HUDEP-2 (cell line): Measurements from ENCODE around the gene GRAMD4.

Experiments used
- DNase-seq, 76 experiments: peaks; one replicate each; lab custom pipeline; 2025; ENCODE audit not compliant: unreplicated experiment in 76 of 76; lab: John Stamatoyannopoulos, UW

Gene GRAMD4

GRCh38 chr22:46581538-46582244 lies 38.5 kb upstream of the GRAMD4 start:
- peak in 1 of 76 experiments; percentile 15 for DNase-seq

- DNase-seq: no peak
Measured at GRCh38 chr22:46582281-46582933, 37.8 kb upstream of the GRAMD4 start.

GRCh38 chr22:46583571-46583970 lies 36.6 kb upstream of the GRAMD4 start:
- DNase-seq: no peak

DNA sequence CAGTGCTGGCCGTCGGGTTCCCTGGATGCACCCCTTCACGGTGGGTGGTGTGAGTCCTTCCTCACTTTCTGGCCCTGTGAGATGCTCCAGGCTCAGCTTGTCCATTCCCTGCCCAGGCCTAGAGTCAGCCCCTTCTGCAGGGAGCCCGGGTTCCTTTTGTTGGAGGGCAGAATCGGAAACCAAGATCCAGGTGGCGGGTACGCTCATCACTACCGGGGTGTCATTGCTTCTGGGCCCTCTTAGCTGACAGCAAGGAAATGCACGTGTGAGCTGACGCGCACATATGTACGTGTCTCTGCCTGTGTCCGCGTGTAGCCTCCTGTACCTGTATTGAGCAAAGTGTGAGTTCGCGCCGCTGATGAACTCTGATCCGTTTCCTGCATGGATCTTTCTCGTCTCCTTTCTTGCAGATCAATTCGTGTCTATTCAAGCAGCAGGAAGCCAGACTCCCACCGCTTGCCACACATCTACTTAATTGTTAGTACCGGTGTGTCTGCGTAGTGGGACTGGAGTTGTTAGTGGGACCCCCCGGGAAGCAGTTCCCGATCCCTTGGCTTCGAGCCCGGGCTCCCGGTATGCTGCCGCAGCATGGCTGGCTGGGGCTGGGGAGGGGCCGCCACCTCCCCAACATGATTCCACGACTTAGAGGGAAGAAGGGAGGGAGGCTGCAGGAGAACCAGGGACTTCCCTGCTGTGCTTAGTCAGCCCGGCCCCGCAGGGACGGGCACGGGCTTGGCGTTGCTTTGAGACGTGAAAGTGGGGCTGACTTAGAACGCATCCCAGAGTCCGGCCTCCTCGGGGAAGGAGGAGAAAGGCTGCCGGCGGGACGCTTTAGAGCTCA lies 35.9 kb upstream of the GRAMD4 start:
- DNase-seq: no peak

DNA sequence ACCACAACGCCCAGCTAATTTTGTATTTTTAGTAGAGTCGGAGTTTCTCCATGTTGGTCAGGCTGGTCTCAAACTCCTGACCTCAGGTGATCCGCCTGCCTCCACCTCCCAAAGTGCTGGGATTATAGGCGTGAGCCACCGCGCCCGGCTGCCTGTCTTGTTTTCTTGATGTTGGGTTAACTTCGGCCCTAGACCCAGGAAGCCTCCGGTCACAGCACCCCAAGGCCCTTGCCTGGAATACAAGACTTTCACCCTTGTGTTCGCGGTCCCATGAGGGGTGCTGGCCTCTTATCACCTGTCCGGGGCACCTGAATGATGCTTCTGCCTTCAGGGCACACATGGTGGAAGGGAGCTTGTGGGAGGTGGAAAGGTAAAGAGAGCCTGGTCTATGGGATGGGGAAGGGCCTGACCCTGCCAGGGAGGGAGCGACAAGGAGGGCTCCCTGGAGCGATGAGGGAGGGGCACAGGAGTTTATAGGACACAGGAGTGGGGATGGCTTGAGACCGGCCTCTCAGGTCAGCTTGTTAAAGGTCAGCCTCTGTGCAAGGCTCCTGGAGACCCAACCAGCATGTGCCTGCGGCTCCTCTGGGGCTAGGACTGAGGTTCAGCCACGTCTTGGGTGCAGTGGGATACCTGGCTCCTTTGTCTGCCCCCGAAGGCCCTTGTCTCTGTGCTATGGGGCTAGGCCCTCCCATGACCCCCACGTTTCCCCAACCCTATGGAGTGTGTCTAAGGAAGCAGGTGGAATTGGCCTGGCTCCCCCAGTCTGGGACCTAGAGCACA lies 34.7 kb upstream of the GRAMD4 start:
- DNase-seq: no peak

DNA sequence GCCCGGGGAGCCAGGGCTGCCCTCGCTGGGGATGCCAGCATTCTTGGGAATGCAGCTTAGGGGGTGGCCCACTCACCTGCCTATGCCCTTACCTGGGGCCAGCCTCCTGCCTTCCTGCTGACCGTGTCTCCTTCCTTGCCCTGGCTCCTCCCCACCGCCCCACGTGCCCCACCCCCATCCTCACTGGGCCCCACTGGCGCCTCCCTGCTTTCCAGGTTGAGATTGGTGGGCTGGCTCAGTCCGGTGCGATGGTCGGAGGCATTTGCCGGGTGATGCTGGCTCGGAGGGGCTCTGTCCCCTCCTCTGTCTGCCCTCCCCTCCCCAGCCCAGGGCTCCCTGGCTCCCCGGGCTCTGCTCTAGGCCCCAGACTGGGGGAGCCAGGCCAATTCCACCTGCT lies 34.1 kb upstream of the GRAMD4 start:
- DNase-seq: no peak

GRCh38 chr22:46586531-46587011 lies 33.6 kb upstream of the GRAMD4 start:
- no peak for DNase-seq

- DNase-seq: no peak
Measured at GRCh38 chr22:46587061-46587460, 33.1 kb upstream of the GRAMD4 start.

DNA sequence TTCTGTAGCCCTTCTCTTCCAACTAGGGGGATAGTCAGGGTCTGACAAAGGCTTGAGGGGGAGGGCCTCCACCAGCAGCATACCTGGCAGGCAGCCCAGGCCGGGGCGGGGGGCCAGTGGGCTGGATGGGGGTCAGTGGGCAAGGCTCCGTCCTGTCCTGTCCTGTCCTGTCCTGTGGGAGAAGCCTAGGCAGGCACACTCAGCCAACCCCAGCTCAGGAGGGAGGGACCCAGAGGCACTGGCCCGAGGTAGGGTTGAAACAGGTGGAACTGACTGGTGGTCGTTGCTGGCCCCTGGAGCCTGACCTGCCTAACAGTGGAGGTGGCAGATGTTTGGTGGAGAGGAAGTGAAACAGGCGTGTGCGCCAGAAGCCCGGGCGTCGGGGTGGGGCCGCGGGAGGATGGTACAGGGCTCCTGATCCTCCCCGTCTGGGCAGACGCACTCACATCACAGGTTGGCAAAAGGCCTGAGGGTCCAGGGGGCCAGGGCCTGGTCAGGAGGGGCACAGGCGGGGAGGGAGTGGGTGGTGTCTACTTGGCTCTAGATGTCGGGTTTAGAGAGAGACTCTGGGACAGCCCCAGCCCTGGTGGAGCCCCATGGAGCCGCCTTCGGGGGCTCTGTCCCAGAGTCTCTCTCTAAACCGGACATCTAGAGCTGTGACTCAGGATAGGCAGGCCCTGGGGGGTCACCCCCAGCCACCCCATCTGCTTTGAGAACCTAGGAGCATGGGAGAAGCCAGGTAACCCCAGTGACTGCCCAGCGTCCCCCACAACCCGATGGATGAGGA lies 32.5 kb upstream of the GRAMD4 start:
- DNase-seq: peak in 44 of 76 experiments; percentile 18 to 66 (median 38)

DNA sequence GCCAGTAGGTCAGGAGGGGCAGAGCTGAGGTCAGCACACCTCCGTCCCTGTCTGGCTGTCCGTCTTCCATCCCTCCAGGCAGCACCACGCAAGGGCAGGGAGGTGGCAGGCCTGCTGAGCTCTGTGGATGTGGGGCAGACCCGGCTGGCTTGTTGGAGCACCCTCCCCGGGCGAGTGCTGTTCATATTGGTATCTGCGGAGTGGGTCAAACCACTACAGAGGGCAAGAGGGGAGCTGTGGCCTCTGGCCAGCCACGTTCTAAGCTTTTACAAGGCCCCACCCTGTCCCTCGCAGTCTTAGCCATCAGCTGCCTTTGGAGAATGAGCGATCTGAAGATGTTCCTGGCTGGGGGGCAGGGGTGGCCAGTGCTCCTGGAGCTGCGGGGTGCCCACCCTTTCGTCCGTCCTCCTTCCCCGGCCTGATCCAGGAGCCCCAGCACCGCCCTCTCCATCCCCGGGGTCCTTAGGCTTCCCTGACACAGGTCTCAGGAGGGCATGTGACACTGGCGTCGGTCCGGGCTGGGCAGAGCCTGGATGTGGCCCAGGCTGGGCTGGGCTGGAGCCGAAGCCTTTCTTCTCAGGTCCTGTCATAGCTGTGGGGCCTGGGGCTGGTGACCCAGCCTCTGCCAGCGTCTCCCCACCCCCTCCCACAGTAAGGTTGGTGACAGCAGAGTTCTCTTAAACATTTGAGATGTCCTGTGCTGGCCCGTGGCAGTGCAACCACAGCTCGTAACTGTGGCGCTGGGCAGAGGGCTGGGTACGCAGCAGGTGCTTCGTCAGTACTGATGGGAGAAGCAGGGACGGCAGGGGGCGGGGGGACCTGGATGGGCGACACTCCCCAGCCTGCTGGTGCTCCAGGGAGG lies 31.7 kb upstream of the GRAMD4 start:
- peak in 74 of 76 experiments; percentile 51 to 92 (median 78) for DNase-seq

DNA sequence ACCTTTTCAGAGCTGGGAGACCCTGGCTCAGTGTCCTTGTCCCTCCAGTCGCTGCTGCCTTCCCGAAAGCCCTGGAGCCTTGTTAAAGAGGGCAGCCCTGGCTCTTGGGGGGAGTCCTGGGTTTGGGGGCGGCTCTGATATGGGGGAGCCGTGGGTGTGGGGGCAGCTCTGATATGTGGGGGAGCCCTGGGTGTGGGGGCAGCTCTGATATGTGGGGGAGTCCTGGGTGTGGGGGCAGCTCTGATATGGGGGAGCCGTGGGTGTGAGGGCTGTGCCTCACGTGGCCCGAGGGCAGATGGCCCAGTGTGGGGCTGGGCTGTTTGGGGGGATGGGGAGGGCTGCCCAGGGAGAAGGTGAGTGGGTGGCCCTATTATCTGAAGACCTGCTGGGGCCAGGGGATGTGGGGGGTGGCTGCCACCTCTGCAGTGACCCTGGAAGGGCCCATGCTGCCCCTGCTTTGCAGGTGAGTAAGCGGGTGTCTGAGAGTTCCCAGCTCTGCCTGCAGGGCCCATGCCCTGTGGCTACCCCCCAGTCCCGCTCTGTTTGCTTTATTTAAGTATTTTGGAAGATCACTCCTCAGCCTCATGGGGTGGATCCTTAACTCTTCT lies 30.9 kb upstream of the GRAMD4 start:
- peak in 50 of 76 experiments; percentile 24 to 80 (median 52) for DNase-seq

GRCh38 chr22:46589871-46590271 lies 30.3 kb upstream of the GRAMD4 start:
- peak in 14 of 76 experiments; percentile 39 to 69 (median 58) for DNase-seq

GRCh38 chr22:46590334-46590733 lies 29.9 kb upstream of the GRAMD4 start:
- DNase-seq: peak in 51 of 76 experiments; percentile 15 to 81 (median 51)

DNA sequence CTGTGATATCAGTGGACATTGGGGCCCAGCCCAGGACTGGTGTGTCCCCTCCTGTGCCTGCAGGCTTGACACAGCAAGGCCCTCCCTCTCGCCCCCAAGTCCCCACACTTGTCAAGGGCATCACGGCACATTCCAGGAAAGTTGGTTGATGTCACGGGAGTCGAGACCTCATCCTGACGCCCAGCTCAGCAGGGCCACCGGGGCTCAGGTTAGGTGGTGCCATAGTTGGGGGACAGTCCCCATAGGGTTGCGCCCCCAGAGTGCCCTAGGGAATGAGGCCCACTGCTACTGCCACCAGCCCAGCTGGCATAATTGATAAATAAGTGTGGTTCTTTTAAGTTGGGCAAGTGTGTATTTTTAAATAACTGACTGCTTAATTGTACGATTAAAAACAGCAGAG lies 28.3 kb upstream of the GRAMD4 start:
- peak in 16 of 76 experiments; percentile 22 to 60 (median 36) for DNase-seq

- DNase-seq: peak in 23 of 76 experiments; percentile 8 to 58 (median 35)
Measured at GRCh38 chr22:46592390-46592872, 27.8 kb upstream of the GRAMD4 start.

DNA sequence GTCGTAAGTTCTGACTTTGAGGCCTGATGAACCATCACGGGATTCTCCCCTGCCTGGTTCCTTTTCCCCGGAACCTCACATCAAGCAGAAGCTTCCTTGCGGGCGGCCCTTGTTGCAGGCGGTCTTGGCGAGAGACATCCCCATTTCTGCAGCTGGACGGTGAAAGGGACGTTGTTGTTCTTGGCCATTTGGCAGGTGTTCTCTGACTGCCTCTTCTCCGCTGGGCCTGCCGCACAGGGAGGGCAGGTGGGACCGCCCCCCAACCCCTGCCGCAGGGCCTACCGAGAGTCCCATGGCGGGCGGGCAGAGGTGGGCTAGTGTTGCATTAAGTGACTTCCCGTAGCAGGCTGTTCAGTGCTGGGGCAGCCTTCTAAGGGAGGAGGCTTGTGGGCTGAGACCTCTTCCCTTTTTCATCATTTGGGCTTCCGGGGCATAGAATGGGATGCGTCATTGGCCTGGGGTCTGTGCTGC lies 26.9 kb upstream of the GRAMD4 start:
- DNase-seq: no peak

DNA sequence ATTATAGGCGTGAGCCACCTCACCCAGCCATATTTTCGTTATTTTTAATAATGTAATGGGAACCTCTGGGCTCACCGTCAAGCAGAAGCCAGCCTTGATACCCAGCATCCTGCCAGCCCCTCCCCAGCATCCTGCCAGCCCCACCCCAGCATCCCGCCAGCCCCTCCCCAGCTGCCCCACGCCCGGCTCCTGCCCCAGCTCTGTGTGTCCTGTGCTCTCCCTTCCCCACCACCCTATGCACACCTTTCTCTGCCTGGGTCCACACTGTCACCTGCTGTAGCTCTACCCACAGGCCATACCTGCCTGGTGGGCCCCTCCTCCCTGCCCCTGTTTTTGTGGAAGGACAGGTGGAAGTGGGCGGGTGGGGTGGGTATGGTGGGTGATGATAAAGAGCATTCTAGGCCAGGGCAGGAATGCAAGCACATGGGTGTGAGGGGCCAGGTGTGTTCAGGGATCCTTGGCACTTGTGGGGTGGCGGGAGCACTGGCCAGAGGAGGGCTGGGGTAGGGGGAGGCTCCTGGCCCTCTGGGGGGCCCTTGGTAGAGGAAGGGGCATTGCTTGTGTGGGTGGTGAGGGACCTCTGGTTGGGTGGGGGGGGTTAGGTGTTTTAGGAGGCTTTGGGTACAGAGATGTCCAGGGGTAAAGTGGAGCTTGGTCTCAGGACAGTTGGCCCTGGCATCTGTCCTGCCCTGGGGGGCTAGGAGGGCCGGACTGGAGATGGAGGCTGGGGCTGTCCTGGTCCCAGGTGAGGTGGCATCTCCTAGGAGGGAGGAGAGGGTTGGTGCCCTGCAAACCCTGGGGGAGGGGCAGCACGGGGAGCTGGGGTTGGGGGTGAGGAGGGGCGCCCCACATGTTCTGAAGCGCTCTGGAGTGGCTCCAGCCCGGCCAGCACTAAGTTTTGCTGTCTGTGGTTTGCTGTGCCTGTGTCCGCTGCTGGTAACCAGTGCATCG lies 25.9 kb upstream of the GRAMD4 start:
- DNase-seq: no peak
